HepG2 (cell line): ENCODE data around the gene REEP3. TPM values are rescaled to one million over a fixed set of nuclear protein-coding genes. Genes with fewer than 3 reads are reported as not detected.
A peak's percentile ranks its signal among the peaks of the same experiment; 100 is the strongest.

Source experiments
- ATAC-seq: fragments of 200-7000 bp; cut with Tn5 transposase; 3 replicates; pipeline ENCODE4 v1.9.1; 2020; ENCODE audit warnings: mild to moderate bottlenecking, moderate library complexity
- BruUV-seq: library from RNA; stranded (reverse); fragments of 400-500 nt; replicated peaks from 2 replicates; lab custom pipeline; 2021; lab: Mats Ljungman, UMichigan
- CTCF ChIA-PET: fragments of 300-600 bp; formaldehyde crosslinking; extraction: SDS; loops from one replicate; lab custom pipeline; 2021; ENCODE audit warnings: low total read pairs, inconsistent platforms, low intra/inter-chr PET ratio; lab: Yijun Ruan, JAX
- POLR2A ChIA-PET: fragments of 350-600 bp; sonication (Branson Sonifier 250); formaldehyde crosslinking; loops from one replicate; lab custom pipeline; 2020; ENCODE audit warnings: antibody characterized with exemption, inconsistent platforms; lab: Yijun Ruan, JAX
- DNase-seq: peaks from one replicate; pipeline ENCODE4 v3.0.0-alpha.2; 2015; ENCODE audit warnings: low spot score
- FAIRE-seq: peaks from 3 replicates; lab custom pipeline; 2011; peaks lifted over from hg19 to GRCh38; lab: Jason Lieb, UNC
- H2AFZ ChIP-seq: one replicate; pipeline ENCODE4 v1.6.1; 2011; ENCODE audit warnings: low read length, inconsistent platforms
- H3K27ac ChIP-seq: fragments of 300-600 bp; 3 replicates; pipeline ENCODE4 v1.8.0; 2011; ENCODE audit warnings: mixed run types, mild to moderate bottlenecking, mixed read lengths, low read length, inconsistent platforms; ENCODE audit not compliant: insufficient read depth; ENCODE audit errors: extremely low read length
- H3K27me3 ChIP-seq, 2 experiments: fragments of 200-600 bp in 1 of 2; 2 replicates in 1 of 2; 3 replicates in 1 of 2; pipeline versions ENCODE4 v1.6.0 to v1.8.0; 2011; ENCODE audit warnings: low read length in 2 of 2, mild to moderate bottlenecking in 2 of 2, moderate library complexity in 2 of 2, inconsistent platforms in 1 of 2; ENCODE audit not compliant: insufficient read depth in 2 of 2, control insufficient read depth in 1 of 2
- H3K36me3 ChIP-seq, 2 experiments: fragments of 200-600 bp in 1 of 2; replicated peaks in 1 of 2; 2 replicates in 1 of 2; 3 replicates in 1 of 2; pipeline versions ENCODE4 v1.5.1 to v1.8.0; 2011; ENCODE audit warnings: low read length in 2 of 2, inconsistent platforms in 1 of 2; ENCODE audit not compliant: insufficient read depth in 2 of 2, control insufficient read depth in 1 of 2
- H3K4me1 ChIP-seq: 2 replicates; pipeline ENCODE4 v1.5.1; 2012; ENCODE audit warnings: low read length, inconsistent platforms; ENCODE audit not compliant: insufficient read depth
- H3K4me2 ChIP-seq: 2 replicates; pipeline ENCODE4 v1.6.0; 2011; ENCODE audit warnings: low read depth, low read length, inconsistent platforms
- H3K4me3 ChIP-seq, 3 experiments: fragments of 200-600 bp in 1 of 3; sonication (generic), shearing (Covaris generic) in 1 of 3; replicated peaks in 1 of 3; 2 replicates each; pipeline ENCODE4 v1.5.1; 2011 to 2016; ENCODE audit warnings: low read length in 3 of 3, inconsistent platforms in 2 of 3, low read depth in 2 of 3, mild to moderate bottlenecking in 2 of 3, control low read depth in 1 of 3, mixed read lengths in 1 of 3; ENCODE audit not compliant: insufficient read depth in 1 of 3
- H3K79me2 ChIP-seq: one replicate; pipeline ENCODE4 v1.6.1; 2011; ENCODE audit warnings: low read length, inconsistent platforms; ENCODE audit not compliant: insufficient read depth
- H3K9ac ChIP-seq: 2 replicates; pipeline ENCODE4 v1.6.0; 2011; ENCODE audit warnings: mild to moderate bottlenecking, low read depth, low read length, inconsistent platforms; ENCODE audit not compliant: insufficient read depth
- H3K9me3 ChIP-seq: 2 replicates; pipeline ENCODE4 v1.5.1; 2012; ENCODE audit warnings: mild to moderate bottlenecking, low read length
- H4K20me1 ChIP-seq: 2 replicates; pipeline ENCODE4 v1.6.0; 2011; ENCODE audit warnings: inconsistent platforms, mild to moderate bottlenecking, low read length, moderate library complexity; ENCODE audit not compliant: insufficient read depth
- AGO1 ChIP-seq: fragments of 200-400 bp; formaldehyde crosslinking; IDR thresholded peaks from 2 replicates; pipeline ENCODE4 v1.6.1; 2017; ENCODE audit warnings: mild to moderate bottlenecking, low read depth, low read length, moderate library complexity; ENCODE audit not compliant: poor library complexity, severe bottlenecking
- HDAC2 ChIP-seq: sonication (generic); formaldehyde crosslinking; IDR thresholded peaks from 2 replicates; pipeline ENCODE4 v1.4.0; 2020; ENCODE audit warnings: missing genetic modification reagents
- HDAC6 ChIP-seq: fragments of 200-600 bp; sonication (generic); IDR thresholded peaks from 2 replicates; pipeline ENCODE4 v1.7.0; 2017; ENCODE audit warnings: mild to moderate bottlenecking, antibody characterized with exemption, low read length, low read depth
- ISL2 ChIP-seq: sonication (generic); formaldehyde crosslinking; IDR thresholded peaks from 2 replicates; pipeline ENCODE4 v1.5.0; 2020; ENCODE audit warnings: missing genetic modification reagents
- MAFF ChIP-seq: IDR thresholded peaks from 2 replicates; pipeline ENCODE4 v1.6.1; 2011; ENCODE audit warnings: low read depth, low read length, improper control_type of control experiment
- RXRB ChIP-seq: IDR thresholded peaks from 2 replicates; pipeline ENCODE4 v1.6.1; 2016; ENCODE audit warnings: borderline replicate concordance, missing genetic modification reagents, missing compliant biosample characterization
- THRA ChIP-seq: sonication (generic); formaldehyde crosslinking; IDR thresholded peaks from 2 replicates; pipeline ENCODE4 v1.4.0; 2020; ENCODE audit warnings: missing genetic modification reagents, borderline replicate concordance
- ZNF709 ChIP-seq: sonication (generic); formaldehyde crosslinking; IDR thresholded peaks from 2 replicates; pipeline ENCODE4 v1.5.0; 2020; ENCODE audit warnings: mild to moderate bottlenecking, missing genetic modification reagents
- WGBS: methylation state at CpG from one replicate; pipeline ENCODE4 v1.1.6; 2017; ENCODE audit warnings: low lambda C conversion rate; 5-methylcytosine and 5-hydroxymethylcytosine counted together
- in situ Hi-C: cut with HindIII; loops from 2 replicates; pipeline ENCODE4 v1.10.0; 2017; ENCODE audit warnings: low pct_unique_long_range_greater_than_20kb; ENCODE audit not compliant: extremely low pct_ligation_motif_present
- intact Hi-C: fragments of 100-400 bp; cut with micrococcal nuclease; formaldehyde crosslinking; loops from one replicate; pipeline ENCODE4 v1.10.0; 2022; ENCODE audit not compliant: unreplicated experiment
- polyA plus RNA-seq, 8 experiments: library from polyadenylated mRNA; depleted of rRNA in 3 of 8; stranded (reverse) in 7 of 8; unstranded in 1 of 8; fragments of >200 nt; fragmentation: Illumina TruSeq in 4 of 8; extraction: Trizol in 4 of 8; gene quantifications; 2 replicates each; pipeline versions ENCODE4 v1.2.1 to v1.2.3, GENCODE V29; 2011 to 2016; ENCODE audit warnings: low read depth in 4 of 8, missing spikeins in 1 of 8, mixed read lengths in 1 of 8; ENCODE audit not compliant: insufficient read depth in 1 of 8
- total RNA-seq, 5 experiments: library from RNA; depleted of rRNA; stranded (reverse); fragments of >200 nt; fragmentation: Illumina TruSeq; extraction: Trizol; gene quantifications; 2 replicates each; pipeline ENCODE4 v1.2.3, GENCODE V29; 2016; ENCODE audit warnings: low read depth in 1 of 5
- TF ChIP-seq, protein P1 (sequence below): sonication (generic); formaldehyde crosslinking; IDR thresholded peaks from 2 replicates; pipeline ENCODE4 v1.8.0; 2022; ENCODE audit warnings: mild to moderate bottlenecking, missing genetic modification reagents, moderate library complexity
- TF ChIP-seq, protein P2 (sequence below): sonication (generic); formaldehyde crosslinking; IDR thresholded peaks from 2 replicates; pipeline ENCODE4 v1.4.0; 2020; ENCODE audit warnings: missing genetic modification reagents
- TF ChIP-seq, protein P3 (sequence below): sonication (generic); formaldehyde crosslinking; conservative IDR thresholded peaks from 2 replicates; pipeline ENCODE4 v1.4.0; 2020; ENCODE audit warnings: mild to moderate bottlenecking, missing genetic modification reagents, moderate library complexity

REEP3 gene
- total and polyA plus RNA-seq, 2 of the 13 experiments (the other 11 are each of a cell fraction or from before 2014, with no cell fraction given) = 7.1 to 31.4 TPM

DNA sequence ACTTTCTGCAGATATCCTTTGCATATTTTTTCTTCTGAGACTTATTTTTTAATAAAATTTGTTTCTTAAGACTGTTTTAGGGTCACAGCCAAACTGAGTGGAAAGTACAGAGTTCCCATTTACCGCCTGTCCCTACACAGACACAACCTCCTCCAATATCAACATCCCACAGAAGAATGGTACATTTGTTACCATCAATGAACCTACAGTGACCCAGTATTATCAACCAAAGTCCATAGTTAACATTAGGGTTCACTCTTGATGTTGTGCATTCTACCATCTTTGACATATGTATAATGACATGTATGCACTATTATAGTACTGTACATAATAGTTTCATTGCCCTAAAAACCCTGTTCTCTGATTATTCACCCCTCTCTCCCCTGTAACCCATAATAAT is 14.6 kb upstream of the REEP3 start:
- CTCF ChIA-PET = no interaction called here
- H3K27ac ChIP-seq = peak overlapping the region; percentile 57
- peaks cover 83% of the 10 kb centered on the region for H3K79me2 ChIP-seq
- H3K36me3 ChIP-seq = no peaks in the 10 kb centered on the region
- intact Hi-C loops (no loop called here), in situ Hi-C loops (no loop called here)
- no peak overlapping the region for H3K9ac ChIP-seq
- peak overlapping the region in 1 of 3 experiments; percentile 10; a peak in 2 of 6 replicates for H3K4me3 ChIP-seq
- peak overlapping the region; percentile 50 for H3K4me2 ChIP-seq
- peak; percentile 32 for FAIRE-seq
- WGBS = 46% methylated on average over 1 of the region's 1 CpG
- no peaks in the 10 kb centered on the region for H3K27me3 ChIP-seq
- H2AFZ ChIP-seq = no peak overlapping the region
- H3K4me1 ChIP-seq = peaks cover 38% of the 10 kb centered on the region
- BruUV-seq = no TSS peak
- H4K20me1 ChIP-seq = peaks cover 15% of the 10 kb centered on the region
- POLR2A ChIA-PET = interaction anchor here (1.0 kb wide), 1 partner anchor 28 kb away, joined by 3 read pairs; no protein-coding TSS in a partner anchor
- peak; percentile 83 for DNase-seq
- ATAC-seq = peak; percentile 91
- no peaks in the 10 kb centered on the region for H3K9me3 ChIP-seq
- TF ChIP-seq ZNF709 (no peak), AGO1 (no peak), ISL2 (CRISPR knock-in tag) (peak; percentile 23; the same call in 1 of the 2 replicates), MAFF (no peak), HDAC6 (no peak), HDAC2 (peak; percentile 58; the same call in 1 of the 2 replicates), RXRB (CRISPR knock-in tag) (peak; percentile 62; the same call in 1 of the 2 replicates), THRA (peak; percentile 55; the same call in 1 of the 2 replicates)
- TF ChIP-seq, protein P1, sequence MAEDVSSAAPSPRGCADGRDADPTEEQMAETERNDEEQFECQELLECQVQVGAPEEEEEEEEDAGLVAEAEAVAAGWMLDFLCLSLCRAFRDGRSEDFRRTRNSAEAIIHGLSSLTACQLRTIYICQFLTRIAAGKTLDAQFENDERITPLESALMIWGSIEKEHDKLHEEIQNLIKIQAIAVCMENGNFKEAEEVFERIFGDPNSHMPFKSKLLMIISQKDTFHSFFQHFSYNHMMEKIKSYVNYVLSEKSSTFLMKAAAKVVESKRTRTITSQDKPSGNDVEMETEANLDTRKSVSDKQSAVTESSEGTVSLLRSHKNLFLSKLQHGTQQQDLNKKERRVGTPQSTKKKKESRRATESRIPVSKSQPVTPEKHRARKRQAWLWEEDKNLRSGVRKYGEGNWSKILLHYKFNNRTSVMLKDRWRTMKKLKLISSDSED (CRISPR knock-in tag) = no peak
- TF ChIP-seq, protein P2, sequence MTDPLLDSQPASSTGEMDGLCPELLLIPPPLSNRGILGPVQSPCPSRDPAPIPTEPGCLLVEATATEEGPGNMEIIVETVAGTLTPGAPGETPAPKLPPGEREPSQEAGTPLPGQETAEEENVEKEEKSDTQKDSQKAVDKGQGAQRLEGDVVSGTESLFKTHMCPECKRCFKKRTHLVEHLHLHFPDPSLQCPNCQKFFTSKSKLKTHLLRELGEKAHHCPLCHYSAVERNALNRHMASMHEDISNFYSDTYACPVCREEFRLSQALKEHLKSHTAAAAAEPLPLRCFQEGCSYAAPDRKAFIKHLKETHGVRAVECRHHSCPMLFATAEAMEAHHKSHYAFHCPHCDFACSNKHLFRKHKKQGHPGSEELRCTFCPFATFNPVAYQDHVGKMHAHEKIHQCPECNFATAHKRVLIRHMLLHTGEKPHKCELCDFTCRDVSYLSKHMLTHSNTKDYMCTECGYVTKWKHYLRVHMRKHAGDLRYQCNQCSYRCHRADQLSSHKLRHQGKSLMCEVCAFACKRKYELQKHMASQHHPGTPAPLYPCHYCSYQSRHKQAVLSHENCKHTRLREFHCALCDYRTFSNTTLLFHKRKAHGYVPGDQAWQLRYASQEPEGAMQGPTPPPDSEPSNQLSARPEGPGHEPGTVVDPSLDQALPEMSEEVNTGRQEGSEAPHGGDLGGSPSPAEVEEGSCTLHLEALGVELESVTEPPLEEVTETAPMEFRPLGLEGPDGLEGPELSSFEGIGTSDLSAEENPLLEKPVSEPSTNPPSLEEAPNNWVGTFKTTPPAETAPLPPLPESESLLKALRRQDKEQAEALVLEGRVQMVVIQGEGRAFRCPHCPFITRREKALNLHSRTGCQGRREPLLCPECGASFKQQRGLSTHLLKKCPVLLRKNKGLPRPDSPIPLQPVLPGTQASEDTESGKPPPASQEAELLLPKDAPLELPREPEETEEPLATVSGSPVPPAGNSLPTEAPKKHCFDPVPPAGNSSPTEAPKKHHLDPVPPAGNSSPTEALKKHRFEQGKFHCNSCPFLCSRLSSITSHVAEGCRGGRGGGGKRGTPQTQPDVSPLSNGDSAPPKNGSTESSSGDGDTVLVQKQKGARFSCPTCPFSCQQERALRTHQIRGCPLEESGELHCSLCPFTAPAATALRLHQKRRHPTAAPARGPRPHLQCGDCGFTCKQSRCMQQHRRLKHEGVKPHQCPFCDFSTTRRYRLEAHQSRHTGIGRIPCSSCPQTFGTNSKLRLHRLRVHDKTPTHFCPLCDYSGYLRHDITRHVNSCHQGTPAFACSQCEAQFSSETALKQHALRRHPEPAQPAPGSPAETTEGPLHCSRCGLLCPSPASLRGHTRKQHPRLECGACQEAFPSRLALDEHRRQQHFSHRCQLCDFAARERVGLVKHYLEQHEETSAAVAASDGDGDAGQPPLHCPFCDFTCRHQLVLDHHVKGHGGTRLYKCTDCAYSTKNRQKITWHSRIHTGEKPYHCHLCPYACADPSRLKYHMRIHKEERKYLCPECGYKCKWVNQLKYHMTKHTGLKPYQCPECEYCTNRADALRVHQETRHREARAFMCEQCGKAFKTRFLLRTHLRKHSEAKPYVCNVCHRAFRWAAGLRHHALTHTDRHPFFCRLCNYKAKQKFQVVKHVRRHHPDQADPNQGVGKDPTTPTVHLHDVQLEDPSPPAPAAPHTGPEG (CRISPR knock-in tag) = no peak
- TF ChIP-seq, protein P3, sequence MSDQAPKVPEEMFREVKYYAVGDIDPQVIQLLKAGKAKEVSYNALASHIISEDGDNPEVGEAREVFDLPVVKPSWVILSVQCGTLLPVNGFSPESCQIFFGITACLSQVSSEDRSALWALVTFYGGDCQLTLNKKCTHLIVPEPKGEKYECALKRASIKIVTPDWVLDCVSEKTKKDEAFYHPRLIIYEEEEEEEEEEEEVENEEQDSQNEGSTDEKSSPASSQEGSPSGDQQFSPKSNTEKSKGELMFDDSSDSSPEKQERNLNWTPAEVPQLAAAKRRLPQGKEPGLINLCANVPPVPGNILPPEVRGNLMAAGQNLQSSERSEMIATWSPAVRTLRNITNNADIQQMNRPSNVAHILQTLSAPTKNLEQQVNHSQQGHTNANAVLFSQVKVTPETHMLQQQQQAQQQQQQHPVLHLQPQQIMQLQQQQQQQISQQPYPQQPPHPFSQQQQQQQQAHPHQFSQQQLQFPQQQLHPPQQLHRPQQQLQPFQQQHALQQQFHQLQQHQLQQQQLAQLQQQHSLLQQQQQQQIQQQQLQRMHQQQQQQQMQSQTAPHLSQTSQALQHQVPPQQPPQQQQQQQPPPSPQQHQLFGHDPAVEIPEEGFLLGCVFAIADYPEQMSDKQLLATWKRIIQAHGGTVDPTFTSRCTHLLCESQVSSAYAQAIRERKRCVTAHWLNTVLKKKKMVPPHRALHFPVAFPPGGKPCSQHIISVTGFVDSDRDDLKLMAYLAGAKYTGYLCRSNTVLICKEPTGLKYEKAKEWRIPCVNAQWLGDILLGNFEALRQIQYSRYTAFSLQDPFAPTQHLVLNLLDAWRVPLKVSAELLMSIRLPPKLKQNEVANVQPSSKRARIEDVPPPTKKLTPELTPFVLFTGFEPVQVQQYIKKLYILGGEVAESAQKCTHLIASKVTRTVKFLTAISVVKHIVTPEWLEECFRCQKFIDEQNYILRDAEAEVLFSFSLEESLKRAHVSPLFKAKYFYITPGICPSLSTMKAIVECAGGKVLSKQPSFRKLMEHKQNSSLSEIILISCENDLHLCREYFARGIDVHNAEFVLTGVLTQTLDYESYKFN (CRISPR knock-in tag) = peak; percentile 51; the same call in 1 of the 2 replicates
